NCI-H446 treated with DMSO at 0.1 percent for 48 hours (cell line): ENCODE measurements around the gene VSIG1.

Source experiments
- DNase-seq: peaks from one replicate; lab custom pipeline; 2025; lab: John Stamatoyannopoulos, UW

The VSIG1 gene

GRCh38 chrX:108064613-108065012 lies 19.7 kb downstream of the VSIG1 start:
- DNase-seq: no peak

- no peak for DNase-seq
Measured at GRCh38 chrX:108068121-108068520, 23.3 kb downstream of the VSIG1 start.

GRCh38 chrX:108070891-108071290 lies 26.0 kb downstream of the VSIG1 start:
- no peak for DNase-seq

- DNase-seq: no peak
Measured at GRCh38 chrX:108071578-108071977, 26.7 kb downstream of the VSIG1 start.

GRCh38 chrX:108072746-108073145 lies 27.9 kb downstream of the VSIG1 start:
- DNase-seq: no peak

GRCh38 chrX:108081110-108081509 lies 36.2 kb downstream of the VSIG1 start:
- no peak for DNase-seq

GRCh38 chrX:108087792-108088191 lies 42.9 kb downstream of the VSIG1 start:
- DNase-seq: no peak

GRCh38 chrX:108088511-108088910 lies 43.6 kb downstream of the VSIG1 start:
- DNase-seq: no peak

GRCh38 chrX:108090491-108091263 lies 45.8 kb downstream of the VSIG1 start:
- DNase-seq: no peak

GRCh38 chrX:108091264-108091877 lies 46.5 kb downstream of the VSIG1 start, which contains the start of the genes ATG4A and PSMD10:
TSS of gene ATG4A (plus strand) at chrX:108091778. CDS start at chrX:108091827, 49 bp downstream.
TSS of gene PSMD10 (minus strand) at chrX:108091542. CDS start at chrX:108091520, 22 bp downstream.
- peak; percentile 89 for DNase-seq

GRCh38 chrX:108091878-108092291 lies 47.0 kb downstream of the VSIG1 start:
- no peak for DNase-seq

- DNase-seq: no peak
Measured at GRCh38 chrX:108097380-108097779, 52.5 kb downstream of the VSIG1 start.

- no peak for DNase-seq
Measured at GRCh38 chrX:108105473-108105872, 60.6 kb downstream of the VSIG1 start.

GRCh38 chrX:108114541-108114940 lies 69.7 kb downstream of the VSIG1 start:
- no peak for DNase-seq

GRCh38 chrX:108117988-108118387 lies 73.1 kb downstream of the VSIG1 start:
- DNase-seq: no peak

GRCh38 chrX:108121291-108121690 lies 76.4 kb downstream of the VSIG1 start:
- DNase-seq: no peak

GRCh38 chrX:108122748-108123147 lies 77.9 kb downstream of the VSIG1 start:
- no peak for DNase-seq

GRCh38 chrX:108123591-108124366 lies 78.9 kb downstream of the VSIG1 start:
- DNase-seq: no peak

GRCh38 chrX:108126661-108127060 lies 81.8 kb downstream of the VSIG1 start:
- DNase-seq: no peak

GRCh38 chrX:108127152-108127551 lies 82.3 kb downstream of the VSIG1 start:
- no peak for DNase-seq
